ENCODE data around the gene YTHDF1.

The YTHDF1 gene

DNA sequence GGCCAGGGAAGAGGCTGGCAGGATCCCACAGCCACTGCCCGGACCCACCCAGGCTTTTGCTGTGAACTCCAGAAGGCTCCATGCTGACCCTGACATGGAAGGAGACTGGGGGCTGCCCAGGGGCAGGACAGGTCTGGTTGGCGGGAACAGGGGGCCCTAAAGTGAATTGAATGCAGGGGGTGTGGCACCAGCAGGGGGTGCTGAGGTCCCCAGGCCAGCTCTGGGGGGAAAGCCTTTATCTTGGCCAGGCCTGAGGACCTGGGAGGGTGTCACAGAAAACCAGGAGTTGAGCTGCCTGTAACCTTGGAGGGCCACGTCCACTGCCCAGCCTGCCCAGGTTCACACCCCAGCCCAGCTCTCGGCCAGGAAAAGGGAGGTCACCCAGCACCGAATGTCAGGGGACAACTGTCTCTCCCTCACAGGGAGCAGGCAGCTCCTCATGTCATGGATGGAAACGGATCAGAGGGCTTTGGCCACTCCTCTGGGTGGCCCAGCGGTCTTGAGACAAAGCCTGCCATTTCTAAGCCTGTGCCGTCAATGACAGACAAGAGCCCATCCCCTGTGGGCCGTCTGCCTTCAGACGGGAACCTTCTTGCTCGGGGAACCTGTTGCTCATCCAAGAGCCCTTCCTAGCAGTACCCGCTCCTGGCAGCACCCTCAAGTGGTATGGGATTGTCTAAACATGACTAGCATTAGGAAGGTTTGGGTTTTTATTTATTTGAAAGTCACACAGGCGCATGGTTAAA, 2.9 kb upstream of the YTHDF1 start:
- no peak overlapping the region for H3K4me3 ChIP-seq (ENCODE audit: low read length)
- DNase-seq (ENCODE audit: low read depth): no peak
- TF ChIP-seq CTCF (IDR thresholded peaks at IDR 0.05; ENCODE audit: insufficient read depth, low read depth, low read length, missing control alignments): no peak

- peak; percentile 22 for DNase-seq (ENCODE audit: low read depth)
- H3K4me3 ChIP-seq (ENCODE audit: low read length): no peak overlapping the region
- TF ChIP-seq CTCF (IDR thresholded peaks at IDR 0.05; ENCODE audit: insufficient read depth, low read depth, low read length, missing control alignments): no peak
Observed at GRCh38 chr20:63217706-63218105, 1.8 kb upstream of the YTHDF1 start.

- DNase-seq (ENCODE audit: low read depth): no peak
- TF ChIP-seq CTCF (IDR thresholded peaks at IDR 0.05; ENCODE audit: insufficient read depth, low read depth, low read length, missing control alignments): no peak
- H3K4me3 ChIP-seq (ENCODE audit: low read length): peak overlapping the region; percentile 58
Observed at GRCh38 chr20:63216849-63217471, 1.0 kb upstream of the YTHDF1 start.

- DNase-seq (ENCODE audit: low read depth): peak; percentile 50
- H3K4me3 ChIP-seq (ENCODE audit: low read length): peak overlapping the region; percentile 77
- peak; percentile 38 for TF ChIP-seq CTCF (IDR thresholded peaks at IDR 0.05; ENCODE audit: insufficient read depth, low read depth, low read length, missing control alignments)
Observed at GRCh38 chr20:63215101-63216040, 560 bp downstream of the YTHDF1 start.

- no peak for DNase-seq (ENCODE audit: low read depth)
- TF ChIP-seq CTCF (IDR thresholded peaks at IDR 0.05; ENCODE audit: insufficient read depth, low read depth, low read length, missing control alignments): no peak
- peak overlapping the region; percentile 77 for H3K4me3 ChIP-seq (ENCODE audit: low read length)
Observed at GRCh38 chr20:63214514-63214913, 1.4 kb downstream of the YTHDF1 start.

GRCh38 chr20:63212792-63213191, 3.1 kb downstream of the YTHDF1 start:
- DNase-seq (ENCODE audit: low read depth): peak; percentile 85
- TF ChIP-seq CTCF (IDR thresholded peaks at IDR 0.05; ENCODE audit: insufficient read depth, low read depth, low read length, missing control alignments): no peak
- no peak overlapping the region for H3K4me3 ChIP-seq (ENCODE audit: low read length)

Data from epithelial cell of esophagus (primary cell).